IMR-90 (cell line): ENCODE results near the gene SAMD8.

Experiments used
- CHD1 ChIP-seq: IDR thresholded peaks from 2 replicates; pipeline ENCODE4 v1.6.1; 2012; ENCODE audit warnings: low read depth, low read length, improper control_type of control experiment
- CTCF ChIP-seq: conservative IDR thresholded peaks from 2 replicates; pipeline ENCODE4 v1.5.1; 2012; ENCODE audit warnings: mild to moderate bottlenecking, low read depth, low read length, improper control_type of control experiment
- ELK1 ChIP-seq: fragments of 150-350 bp; IDR thresholded peaks from 2 replicates; pipeline ENCODE4 v1.6.1; 2016; ENCODE audit warnings: low read depth, mild to moderate bottlenecking, low read length, moderate library complexity, borderline replicate concordance
- FOS ChIP-seq: fragments of 150-350 bp; IDR thresholded peaks from 2 replicates; pipeline ENCODE4 v1.6.1; 2016; ENCODE audit warnings: low read depth, low read length
- MAFK ChIP-seq: IDR thresholded peaks from 2 replicates; pipeline ENCODE4 v1.6.1; 2012; ENCODE audit warnings: low read depth, low read length, improper control_type of control experiment
- MAZ ChIP-seq: IDR thresholded peaks from 2 replicates; pipeline ENCODE4 v1.6.1; 2012; ENCODE audit warnings: low read depth, mild to moderate bottlenecking, low read length, improper control_type of control experiment, moderate library complexity, borderline replicate concordance
- MXI1 ChIP-seq: IDR thresholded peaks from 2 replicates; pipeline ENCODE4 v1.6.1; 2012; ENCODE audit warnings: low read depth, mild to moderate bottlenecking, low read length, moderate library complexity, borderline replicate concordance
- NFE2L2 ChIP-seq: fragments of 150-350 bp; IDR thresholded peaks from 2 replicates; pipeline ENCODE4 v1.6.1; 2016; ENCODE audit warnings: low read depth, mild to moderate bottlenecking, low read length
- POLR2A ChIP-seq: IDR thresholded peaks from 2 replicates; pipeline ENCODE4 v1.6.1; 2012; ENCODE audit warnings: mild to moderate bottlenecking, low read depth, low read length
- RAD21 ChIP-seq: IDR thresholded peaks from 2 replicates; pipeline ENCODE4 v1.6.1; 2012; ENCODE audit warnings: low read length, improper control_type of control experiment
- RCOR1 ChIP-seq: IDR thresholded peaks from 2 replicates; pipeline ENCODE4 v1.6.1; 2012; ENCODE audit warnings: mild to moderate bottlenecking, low read length, improper control_type of control experiment; ENCODE audit not compliant: insufficient replicate concordance
- RFX5 ChIP-seq: IDR thresholded peaks from 2 replicates; pipeline ENCODE4 v1.8.0; 2012; ENCODE audit warnings: low read depth, mild to moderate bottlenecking, low read length, moderate library complexity
- SMC3 ChIP-seq: fragments of 150-350 bp; IDR thresholded peaks from 2 replicates; pipeline ENCODE4 v1.6.1; 2016; ENCODE audit warnings: low read depth, mild to moderate bottlenecking, antibody characterized with exemption, low read length, moderate library complexity
- USF2 ChIP-seq: fragments of 150-350 bp; IDR thresholded peaks from 2 replicates; pipeline ENCODE4 v1.6.1; 2017; ENCODE audit warnings: mild to moderate bottlenecking, antibody characterized with exemption, low read length, low read depth

GRCh38 chr10:75083972-75084833 lies 27.3 kb upstream of the SAMD8 start:
- TF ChIP-seq CTCF = no peak
- TF ChIP-seq SMC3 = no peak
- TF ChIP-seq FOS = no peak
- TF ChIP-seq RAD21 = no peak
- TF ChIP-seq CHD1 = no peak
- TF ChIP-seq RCOR1 = no peak
- no peak for TF ChIP-seq USF2
- TF ChIP-seq POLR2A = no peak
- no peak for TF ChIP-seq MXI1
- no peak for TF ChIP-seq ELK1
- TF ChIP-seq NFE2L2 = no peak
- TF ChIP-seq RFX5 = no peak
- TF ChIP-seq MAFK = no peak
- no peak for TF ChIP-seq MAZ
